Epithelial cell of proximal tubule (primary cell): ENCODE measurements around the gene MYBBP1A. TPM values are rescaled to one million over a fixed set of nuclear protein-coding genes. Genes with fewer than 3 reads are reported as not detected.

Experiments used
- DNase-seq: peaks from one replicate; pipeline ENCODE4 v3.0.0-alpha.2; 2011; ENCODE audit warnings: low read depth
- H3K4me3 ChIP-seq: 2 replicates; pipeline ENCODE4 v1.5.1; 2011; ENCODE audit warnings: low read depth, mild to moderate bottlenecking, low read length
- CTCF ChIP-seq: conservative IDR thresholded peaks from 2 replicates; pipeline ENCODE4 v1.5.1; 2012; ENCODE audit warnings: low read depth, mild to moderate bottlenecking, low read length
- total RNA-seq: library from RNA; depleted of rRNA; stranded (reverse); fragments of >200 nt; gene quantifications from 2 replicates; pipeline ENCODE4 v1.2.3, GENCODE V29; 2015

MYBBP1A gene
- total RNA-seq, 1 donor from 2014 or later, result 70.9 TPM

- no peak overlapping the region for H3K4me3 ChIP-seq
- no peak for TF ChIP-seq CTCF
- DNase-seq, result no peak
These were observed 41.0 kb downstream of the MYBBP1A start for GRCh38 chr17:4514206-4514605.

- no peak for DNase-seq
- H3K4me3 ChIP-seq, result no peak overlapping the region
- TF ChIP-seq CTCF, result no peak
These were observed 41.8 kb downstream of the MYBBP1A start for GRCh38 chr17:4513113-4514032.

GRCh38 chr17:4512156-4513112, 42.8 kb downstream of the MYBBP1A start:
- no peak for DNase-seq
- TF ChIP-seq CTCF, result no peak
- no peak overlapping the region for H3K4me3 ChIP-seq

GRCh38 chr17:4511199-4511932, 43.8 kb downstream of the MYBBP1A start:
- no peak for DNase-seq
- H3K4me3 ChIP-seq, result no peak overlapping the region
- no peak for TF ChIP-seq CTCF

GRCh38 chr17:4510618-4510941, 44.6 kb downstream of the MYBBP1A start:
- TF ChIP-seq CTCF, result no peak
- no peak for DNase-seq
- no peak overlapping the region for H3K4me3 ChIP-seq

GRCh38 chr17:4509923-4510617, 45.1 kb downstream of the MYBBP1A start:
- no peak for DNase-seq
- no peak overlapping the region for H3K4me3 ChIP-seq
- no peak for TF ChIP-seq CTCF
